ENCODE results near the gene AQP12A.
"Not testable (repeated sequence)": the region's sequence is repeated elsewhere in the genome, so short reads cannot be mapped to it uniquely, and the experiment has no call there.

AQP12A gene

GRCh38 chr2:240690421-240691074 is 1.1 kb upstream of the AQP12A start:
- not testable (repeated sequence) for DNase-seq

DNA sequence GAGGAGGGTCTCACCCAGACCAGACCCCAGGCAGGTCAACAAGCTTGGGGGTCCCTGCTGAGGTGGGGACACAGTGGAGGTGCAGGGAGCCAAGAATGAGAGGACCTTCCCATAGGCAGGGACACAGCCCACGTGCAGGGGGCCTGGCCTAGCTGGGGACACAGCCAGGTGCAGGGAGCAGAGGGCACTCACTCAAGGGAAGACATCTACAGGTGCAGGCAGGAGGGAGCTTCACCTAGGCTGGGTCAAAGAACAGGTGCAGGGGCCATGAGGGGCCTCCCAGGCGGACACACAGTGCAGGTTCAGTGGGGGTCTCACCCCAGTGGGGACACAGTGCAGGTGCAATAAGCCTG is 615 bp upstream of the AQP12A start:
- DNase-seq, result not testable (repeated sequence)

- DNase-seq, result not testable (repeated sequence)
These were observed 1.2 kb downstream of the AQP12A start for GRCh38 chr2:240692583-240693561.

- DNase-seq, result not testable (repeated sequence)
These were observed 2.6 kb downstream of the AQP12A start for GRCh38 chr2:240694304-240694703.

GRCh38 chr2:240695593-240695992 is 3.9 kb downstream of the AQP12A start:
- DNase-seq, result not testable (repeated sequence)

GRCh38 chr2:240696469-240696868 is 4.8 kb downstream of the AQP12A start:
- not testable (repeated sequence) for DNase-seq

GRCh38 chr2:240698852-240699561 is 7.3 kb downstream of the AQP12A start:
- DNase-seq, result not testable (repeated sequence)

DNA sequence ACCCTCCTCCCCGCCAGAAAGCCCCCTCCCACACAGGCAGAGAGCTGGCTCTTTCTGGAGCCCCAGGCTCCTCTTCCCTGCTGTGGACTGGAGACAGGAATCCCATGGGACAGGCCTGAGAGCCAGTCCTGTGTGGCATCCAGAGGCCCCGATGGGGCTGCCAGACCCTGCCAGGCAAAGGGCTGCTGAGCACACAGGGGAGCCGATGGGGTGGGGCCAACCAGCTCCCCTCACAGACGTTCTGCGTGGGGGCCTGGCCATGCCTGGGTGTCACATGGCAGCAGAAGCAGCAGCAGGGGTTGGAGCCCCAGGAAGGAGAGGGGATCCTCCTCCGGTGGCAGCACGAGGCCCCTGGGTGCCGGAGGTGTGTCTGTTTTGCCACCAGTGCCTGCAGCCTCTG is 8.2 kb downstream of the AQP12A start:
- not testable (repeated sequence) for DNase-seq

DNA sequence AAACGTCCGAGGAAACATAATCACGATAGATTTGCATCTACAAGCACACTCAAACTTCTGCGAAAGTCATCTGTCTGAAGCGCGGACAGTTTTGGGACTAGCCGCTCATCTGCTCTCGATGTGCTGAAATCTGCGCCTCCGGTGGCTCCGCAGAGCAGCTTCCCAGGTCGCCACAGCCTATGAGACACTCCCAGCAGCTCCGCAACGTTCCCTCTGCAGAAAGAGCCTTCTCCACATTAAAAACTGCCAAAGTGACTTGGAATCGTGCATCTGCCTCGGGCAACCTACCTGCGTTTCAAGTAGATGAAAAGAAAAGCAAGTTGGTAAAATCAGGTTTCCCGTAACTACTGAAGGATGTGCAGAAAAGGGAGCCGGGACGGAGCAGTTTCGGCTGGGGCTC is 8.9 kb downstream of the AQP12A start:
- DNase-seq, result not testable (repeated sequence)

- DNase-seq, result no peak
These were observed 9.5 kb downstream of the AQP12A start for GRCh38 chr2:240701091-240701735.

DNA sequence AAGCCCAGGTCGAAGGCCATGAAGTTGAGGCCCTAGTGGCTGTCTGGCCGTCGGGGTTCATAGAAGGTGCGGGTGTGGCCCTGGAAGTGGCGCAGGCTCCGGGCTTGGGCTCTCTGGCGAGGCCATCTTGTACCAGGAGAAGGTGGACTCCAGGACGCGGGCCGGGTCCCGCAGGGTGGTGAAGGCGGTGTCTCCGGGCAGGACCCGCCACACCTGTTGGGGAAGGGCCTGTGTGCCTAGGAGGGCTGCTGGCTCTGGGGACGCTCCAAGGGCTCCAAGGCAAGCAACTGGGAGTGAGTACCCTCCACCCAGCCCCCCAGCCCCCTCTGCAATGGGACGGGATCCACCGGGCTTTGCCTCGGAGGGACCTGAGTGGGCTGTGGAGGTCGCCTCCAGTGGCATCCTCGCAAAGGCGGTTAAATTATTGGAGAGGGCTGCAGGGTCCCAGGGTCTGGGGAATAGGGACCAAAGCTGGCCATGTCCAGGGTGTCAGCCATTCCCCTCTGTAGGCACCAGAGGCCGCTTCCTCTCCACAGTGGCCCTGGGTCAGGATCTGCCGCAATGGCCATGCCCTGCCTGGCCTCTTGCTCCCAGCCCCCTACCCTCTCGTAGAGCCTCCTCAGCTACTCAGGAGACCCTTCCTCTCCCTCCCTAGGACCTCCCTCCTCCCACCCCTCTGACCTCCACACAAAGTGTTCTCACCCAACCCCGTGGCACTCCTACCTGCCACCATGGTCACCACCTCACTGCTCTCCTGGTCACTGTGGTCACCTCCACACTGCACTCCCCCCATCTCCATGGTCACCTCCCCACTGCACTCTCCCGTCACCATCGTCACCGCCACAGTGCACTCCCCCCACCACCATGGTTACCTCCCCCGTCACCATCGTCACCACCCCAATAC is 10.3 kb downstream of the AQP12A start:
- no peak for DNase-seq

DNA sequence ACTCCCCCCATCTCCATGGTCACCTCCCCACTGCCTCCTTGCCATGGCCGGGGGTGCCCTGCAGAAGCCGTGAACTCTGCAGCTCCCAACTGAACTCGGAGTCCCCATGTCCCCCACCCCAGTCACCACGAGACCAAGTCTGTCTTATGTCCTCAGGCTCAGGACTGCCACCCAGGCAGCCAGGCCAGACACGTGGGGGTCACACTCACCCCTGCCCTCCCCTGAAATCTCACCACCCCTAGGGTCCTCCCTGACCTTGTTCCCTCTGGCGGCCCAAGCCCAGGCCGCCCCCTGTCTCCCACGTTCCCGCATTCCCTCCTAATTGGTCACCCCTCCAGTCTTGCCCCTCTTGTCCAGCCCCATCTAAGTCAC is 11.0 kb downstream of the AQP12A start:
- no peak for DNase-seq

- no peak for DNase-seq
These were observed 12.0 kb downstream of the AQP12A start for GRCh38 chr2:240703417-240704341.

- no peak for DNase-seq
These were observed 13.0 kb downstream of the AQP12A start for GRCh38 chr2:240704651-240705050.

DNA sequence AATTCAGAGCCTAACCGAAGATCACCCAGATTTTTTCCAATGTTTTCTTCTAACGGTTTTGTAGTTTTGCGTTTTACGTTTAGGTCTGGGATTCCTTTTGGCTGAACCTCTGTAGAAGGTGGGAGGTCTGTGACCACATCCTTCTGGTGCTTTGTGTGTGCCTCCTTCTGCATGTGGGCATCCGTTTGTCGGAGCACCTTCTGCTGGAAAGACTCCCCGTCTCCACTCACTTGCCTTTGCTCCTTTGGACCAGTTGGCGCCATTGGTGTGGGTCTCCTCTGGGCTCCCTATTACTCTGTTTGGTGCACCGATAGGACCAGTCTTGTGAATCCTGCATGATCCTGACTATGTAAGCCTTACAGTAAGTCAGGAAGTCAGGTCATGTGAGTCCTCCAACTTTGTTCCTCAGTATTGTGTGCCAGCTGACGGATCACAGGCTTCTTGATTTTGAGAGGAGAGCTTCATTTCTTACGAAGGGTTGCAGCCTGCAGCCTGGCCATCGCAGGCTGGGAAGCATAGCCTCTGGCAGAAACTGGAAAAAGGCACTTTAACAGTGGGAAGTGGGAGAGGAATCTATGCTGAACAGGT is 13.6 kb downstream of the AQP12A start:
- DNase-seq, result no peak

DNA sequence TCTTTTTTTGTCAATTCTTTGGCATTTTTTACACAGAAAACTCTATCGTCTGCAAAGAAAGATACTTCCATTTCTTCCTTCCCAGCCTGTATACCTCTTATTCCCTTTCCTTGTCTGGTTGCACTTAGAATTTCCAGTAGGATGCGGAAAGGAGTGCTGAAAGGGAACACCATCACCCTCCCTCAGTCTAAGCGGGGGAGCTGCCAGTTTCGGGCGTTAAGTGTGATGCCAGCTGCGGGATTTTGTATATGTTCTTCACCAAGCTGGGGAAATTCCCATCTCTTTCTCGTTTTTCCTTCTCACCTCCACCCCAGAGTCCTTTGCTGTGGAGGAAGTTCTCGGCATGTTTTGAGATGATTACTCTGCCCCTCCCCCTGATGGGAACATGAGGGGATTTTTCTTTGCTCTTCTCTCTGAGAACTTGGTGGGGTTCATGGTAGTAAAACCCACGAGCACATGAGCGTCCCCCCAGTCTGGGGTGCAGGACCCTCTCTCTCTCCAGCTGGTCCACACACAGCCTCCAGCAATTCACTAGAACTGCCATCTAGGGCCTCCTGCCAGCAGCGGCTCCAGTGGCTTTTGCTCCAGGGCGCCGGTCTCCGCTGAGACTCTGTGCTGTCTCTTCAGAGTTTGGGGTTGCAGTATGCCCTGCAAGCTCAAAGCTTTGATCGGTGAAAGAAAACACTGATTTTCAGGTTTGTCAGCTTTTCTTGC is 15.5 kb downstream of the AQP12A start:
- DNase-seq, result no peak

DNA sequence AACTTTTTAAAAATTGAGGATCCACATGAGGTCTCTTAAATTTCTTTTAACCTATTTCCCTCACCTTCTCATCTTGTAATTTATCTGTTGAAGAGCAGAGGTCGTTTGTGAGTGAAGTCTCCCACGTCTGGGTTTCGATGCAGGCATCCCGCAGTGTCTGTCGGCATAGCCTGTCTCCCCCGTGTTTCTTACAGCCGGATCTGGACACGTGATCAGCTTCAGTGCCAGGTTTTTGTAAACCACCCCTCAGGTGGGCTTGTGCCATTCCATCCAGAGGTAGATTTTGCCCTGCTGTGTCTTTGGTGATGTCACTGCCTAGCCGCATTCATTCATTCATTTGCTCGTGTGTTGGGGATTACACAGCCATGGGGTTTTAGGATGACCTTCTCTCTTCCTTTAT is 16.2 kb downstream of the AQP12A start:
- DNase-seq, result no peak

DNA sequence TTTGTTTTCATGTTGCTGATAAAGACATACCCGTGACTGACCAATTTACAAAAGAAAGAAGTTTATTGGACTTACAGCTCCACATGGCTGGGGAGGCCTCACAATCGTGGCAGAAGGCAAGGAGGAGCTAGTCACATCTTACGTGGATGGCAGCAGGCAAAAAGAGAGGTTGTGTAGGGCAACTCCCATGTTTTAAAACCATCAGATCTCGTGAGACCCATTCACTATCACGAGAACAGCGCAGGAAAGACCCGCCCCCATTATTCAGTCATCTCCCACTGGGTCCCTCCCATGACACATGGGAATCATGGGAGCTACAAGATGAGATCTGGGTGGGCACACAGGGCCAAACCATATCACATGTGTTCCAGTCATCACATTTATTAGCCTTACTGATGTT is 16.8 kb downstream of the AQP12A start:
- no peak for DNase-seq

- no peak for DNase-seq
These were observed 19.6 kb downstream of the AQP12A start for GRCh38 chr2:240711296-240711695.

DNA sequence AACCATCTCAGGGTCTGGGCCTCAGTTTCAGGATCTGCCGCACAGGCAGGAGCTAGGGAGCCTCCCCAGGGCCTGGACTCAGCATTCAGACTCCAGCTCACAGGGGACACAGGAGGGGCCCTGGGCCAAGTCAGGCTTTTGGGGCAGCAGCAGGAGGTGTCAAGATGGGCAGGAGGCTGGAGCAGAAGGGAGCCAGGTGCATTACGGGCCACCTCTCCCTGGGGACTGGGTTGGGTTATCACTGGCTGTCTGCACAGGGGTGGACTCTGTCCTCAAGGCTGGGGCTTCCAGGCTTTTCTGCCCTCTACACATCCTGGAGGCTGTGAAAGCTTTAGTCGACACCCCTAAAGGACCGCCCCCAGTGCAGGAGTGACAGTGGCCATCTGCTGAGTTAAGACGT is 20.0 kb downstream of the AQP12A start:
- DNase-seq, result no peak
